Measurements from ENCODE around the gene PTGIS. TPM values are rescaled to one million over a fixed set of nuclear protein-coding genes. Genes with fewer than 3 reads are reported as not detected.

PTGIS gene
- total RNA-seq, 1 experiment from 2014 or later: 26.9 TPM

DNA sequence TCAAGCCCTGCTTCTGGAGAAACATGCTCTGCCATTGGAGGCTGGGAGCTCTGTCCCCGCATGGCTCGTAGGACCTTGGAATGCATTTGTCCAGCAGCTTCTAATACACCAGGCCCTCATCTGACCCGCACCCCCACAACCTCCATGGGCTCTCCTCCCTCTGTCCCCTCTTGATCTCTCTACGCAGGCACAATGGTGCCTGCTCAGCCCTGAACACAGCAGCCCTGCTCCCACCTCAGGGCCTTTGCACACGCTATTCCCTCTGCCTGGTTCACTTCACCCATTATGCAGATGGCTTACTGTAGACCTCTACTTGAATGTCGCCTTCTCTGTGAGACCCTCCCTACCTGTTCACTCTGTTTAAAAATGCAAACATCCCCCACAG lies 27.0 kb upstream of the PTGIS start:
- Histone ChIP-seq H3K27me3 (ENCODE audit: insufficient read depth, low read depth) (no peaks in the 10 kb centered on the region), H3K36me3 (ENCODE audit: low read depth) (no peaks in the 10 kb centered on the region), H3K4me2 (peak overlapping the region; percentile 81), H3K9me2 (ENCODE audit: insufficient read depth) (no peaks in the 10 kb centered on the region), H3K27ac (peak overlapping the region; percentile 98), H4K20me1 (ENCODE audit: insufficient read depth) (no peaks in the 10 kb centered on the region), H2AFZ (no peak overlapping the region), H3K4me3 (peak overlapping the region; percentile 2; the same call in 1 of the 2 replicates), H3F3A (ENCODE audit: insufficient read depth, low read depth) (peaks cover 83% of the 10 kb centered on the region), H3K9me3 (ENCODE audit: insufficient read depth, low read depth) (no peaks in the 10 kb centered on the region), H3K79me2 (ENCODE audit: low read depth) (peaks cover 21% of the 10 kb centered on the region; the same call in 1 of the 2 replicates), H3K4me1 (replicated peaks; ENCODE audit: insufficient read depth) (peaks cover 79% of the 10 kb centered on the region)
- ChIA-PET POLR2A (ENCODE audit: unreplicated experiment) (interaction anchor here (0.6 kb wide), 1 partner anchor 1068 kb away, joined by 9 read pairs; no protein-coding TSS in a partner anchor), CTCF (no interaction called here)
- BruUV-seq (replicated peaks): no TSS peak
- DNase-seq: no peak
- intact Hi-C loops (cut with micrococcal nuclease; ENCODE audit: unreplicated experiment): loop anchor here (1.0 kb wide), 1 partner anchor 44 kb away; no protein-coding TSS in a partner anchor
- no peak for TF ChIP-seq CTCF (conservative IDR thresholded peaks at IDR 0.05)
- TF ChIP-seq EZH2 (IDR thresholded peaks at IDR 0.05; ENCODE audit: low read depth): no peak

DNA sequence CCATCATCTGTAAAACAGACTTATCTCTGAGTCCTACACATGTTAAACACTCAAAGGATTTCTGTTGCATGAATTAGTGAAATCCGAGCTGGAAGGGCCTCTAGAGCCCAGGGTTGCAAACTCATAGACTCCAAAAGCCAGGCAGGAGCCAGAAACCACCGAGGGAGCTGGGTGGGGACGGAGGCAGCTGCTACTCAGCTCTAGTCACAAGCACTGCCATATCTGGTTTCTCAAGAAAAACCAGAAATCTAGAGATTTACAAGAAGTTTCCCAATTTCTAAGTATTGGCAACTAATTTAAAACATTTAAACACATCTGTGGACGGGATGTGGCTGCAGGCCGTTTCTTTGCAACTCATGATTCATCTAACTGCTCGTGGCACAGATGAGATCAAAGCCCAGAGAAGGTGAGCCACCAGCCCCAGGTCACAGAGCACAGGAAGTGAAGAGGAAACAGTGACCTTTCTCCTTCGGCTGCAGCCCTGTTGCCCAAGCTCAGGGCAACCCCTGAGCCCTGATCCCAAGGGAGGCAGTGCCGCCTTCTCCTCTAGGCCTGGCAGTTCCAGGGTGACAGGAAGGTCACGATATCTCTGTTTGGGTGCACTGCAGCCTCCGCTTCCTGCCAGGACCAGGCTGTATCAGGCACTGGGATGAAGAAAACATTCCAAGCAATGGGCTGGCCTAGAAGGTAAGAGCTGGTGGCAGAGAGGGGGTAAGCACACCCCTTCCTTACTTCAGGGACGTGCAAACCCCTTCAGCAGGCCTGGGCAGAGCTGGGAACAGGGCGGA lies 26.4 kb upstream of the PTGIS start:
- H3K9me3 ChIP-seq (ENCODE audit: insufficient read depth, low read depth): no peaks in the 10 kb centered on the region
- DNase-seq: peak; percentile 84 to 100
- POLR2A ChIA-PET (ENCODE audit: unreplicated experiment): interaction anchor here (0.6 to 0.9 kb wide), 5 partner anchors 8 to 1069 kb away, joined by 3 to 15 read pairs (median 6); no protein-coding TSS in a partner anchor
- H3K27me3 ChIP-seq (ENCODE audit: insufficient read depth, low read depth): no peaks in the 10 kb centered on the region
- H3F3A ChIP-seq (ENCODE audit: insufficient read depth, low read depth): peaks cover 87% of the 10 kb centered on the region
- no peaks in the 10 kb centered on the region for H4K20me1 ChIP-seq (ENCODE audit: insufficient read depth)
- TF ChIP-seq CTCF (conservative IDR thresholded peaks at IDR 0.05) (no peak), EZH2 (IDR thresholded peaks at IDR 0.05; ENCODE audit: low read depth) (no peak)
- no peaks in the 10 kb centered on the region for H3K36me3 ChIP-seq (ENCODE audit: low read depth)
- H3K4me3 ChIP-seq: peak overlapping the region; percentile 7; the same call in 1 of the 2 replicates
- peak overlapping the region; percentile 81 for H3K4me2 ChIP-seq
- intact Hi-C loops (cut with micrococcal nuclease; ENCODE audit: unreplicated experiment): loop anchor here (1.0 kb wide), 1 partner anchor 43 kb away; no protein-coding TSS in a partner anchor
- H3K4me1 ChIP-seq (replicated peaks; ENCODE audit: insufficient read depth): peaks cover 85% of the 10 kb centered on the region
- H3K9me2 ChIP-seq (ENCODE audit: insufficient read depth): no peaks in the 10 kb centered on the region
- no TSS peak for BruUV-seq (replicated peaks)
- H3K27ac ChIP-seq: peak overlapping the region; percentile 98
- H2AFZ ChIP-seq: no peak overlapping the region
- CTCF ChIA-PET: interaction anchor here (0.6 to 0.8 kb wide), 2 partner anchors 41 to 52 kb away, joined by 3 to 4 read pairs; no protein-coding TSS in a partner anchor
- peaks cover 24% of the 10 kb centered on the region; the same call in 1 of the 2 replicates for H3K79me2 ChIP-seq (ENCODE audit: low read depth)

GRCh38 chr20:49593466-49594142 lies 25.7 kb upstream of the PTGIS start:
- Histone ChIP-seq H3K9me3 (ENCODE audit: insufficient read depth, low read depth) (no peaks in the 10 kb centered on the region), H3F3A (ENCODE audit: insufficient read depth, low read depth) (peaks cover 89% of the 10 kb centered on the region), H3K36me3 (ENCODE audit: low read depth) (no peaks in the 10 kb centered on the region), H3K27ac (peak overlapping the region; percentile 98), H2AFZ (no peak overlapping the region), H3K79me2 (ENCODE audit: low read depth) (peaks cover 24% of the 10 kb centered on the region; the same call in 1 of the 2 replicates), H3K9me2 (ENCODE audit: insufficient read depth) (no peaks in the 10 kb centered on the region), H4K20me1 (ENCODE audit: insufficient read depth) (no peaks in the 10 kb centered on the region), H3K4me3 (peak overlapping the region; percentile 7; the same call in 1 of the 2 replicates), H3K4me1 (replicated peaks; ENCODE audit: insufficient read depth) (peaks cover 91% of the 10 kb centered on the region), H3K27me3 (ENCODE audit: insufficient read depth, low read depth) (no peaks in the 10 kb centered on the region), H3K4me2 (peak overlapping the region; percentile 81)
- ChIA-PET CTCF (interaction anchor here (0.8 to 1.0 kb wide), 2 partner anchors 15 to 41 kb away, joined by 3 to 4 read pairs; no protein-coding TSS in a partner anchor), POLR2A (ENCODE audit: unreplicated experiment) (interaction anchor here (0.6 to 0.9 kb wide), 2 partner anchors 8 to 36 kb away, joined by 3 to 15 read pairs; no protein-coding TSS in a partner anchor)
- no peak for DNase-seq
- TF ChIP-seq EZH2 (IDR thresholded peaks at IDR 0.05; ENCODE audit: low read depth) (no peak), CTCF (conservative IDR thresholded peaks at IDR 0.05) (no peak)
- intact Hi-C loops (cut with micrococcal nuclease; ENCODE audit: unreplicated experiment): loop anchor here (1.0 kb wide), 2 partner anchors 10 to 42 kb away; no protein-coding TSS in a partner anchor
- BruUV-seq (replicated peaks): TSS peak; percentile 85

All from PC-9 (cell line).